Liver (tissue), 9 donors: Measurements from ENCODE around the gene PTGES. TPM values are rescaled to one million over a fixed set of nuclear protein-coding genes. Genes with fewer than 3 reads are reported as not detected.
"Not testable (repeated sequence)": the region's sequence is repeated elsewhere in the genome, so short reads cannot be mapped to it uniquely, and the experiment has no call there.

Experiments used
- DNase-seq: peaks from one replicate; pipeline ENCODE4 v3.0.0-alpha.2; 2017; ENCODE audit warnings: low spot score
- H3K27ac ChIP-seq, 2 donors: one replicate each; pipeline ENCODE4 v1.7.0; 2013; ENCODE audit warnings: inconsistent platforms in 2 of 2, low read length in 2 of 2, control low read depth in 1 of 2, low read depth in 1 of 2, mild to moderate bottlenecking in 1 of 2
- H3K27me3 ChIP-seq, 4 donors: one replicate each; pipeline versions ENCODE4 v1.6.1 to v1.7.0; 2013; ENCODE audit warnings: low read length in 3 of 4, inconsistent platforms in 1 of 4, mild to moderate bottlenecking in 1 of 4, moderate library complexity in 1 of 4; ENCODE audit not compliant: control insufficient read depth in 4 of 4, insufficient read depth in 4 of 4
- H3K36me3 ChIP-seq, 4 donors: one replicate each; pipeline versions ENCODE4 v1.6.1 to v1.7.0; 2013; ENCODE audit warnings: low read length in 3 of 4, mild to moderate bottlenecking in 3 of 4, low read depth in 1 of 4, moderate library complexity in 1 of 4; ENCODE audit not compliant: control insufficient read depth in 4 of 4, insufficient read depth in 3 of 4
- H3K4me1 ChIP-seq, 4 donors: one replicate each; pipeline versions ENCODE4 v1.6.1 to v1.7.0; 2013; ENCODE audit warnings: low read length in 3 of 4, mild to moderate bottlenecking in 3 of 4, moderate library complexity in 1 of 4; ENCODE audit not compliant: control insufficient read depth in 4 of 4, insufficient read depth in 4 of 4
- H3K4me3 ChIP-seq, 3 donors: one replicate each; pipeline versions ENCODE4 v1.6.1 to v1.7.0; 2013; ENCODE audit warnings: low read length in 3 of 3, control low read depth in 1 of 3, low read depth in 1 of 3, mild to moderate bottlenecking in 1 of 3
- H3K9ac ChIP-seq, 2 donors: one replicate each; pipeline ENCODE4 v1.7.0; 2013; ENCODE audit warnings: low read length in 2 of 2, mild to moderate bottlenecking in 2 of 2, moderate library complexity in 2 of 2, control low read depth in 1 of 2, low read depth in 1 of 2
- H3K9me3 ChIP-seq, 4 donors: one replicate each; pipeline versions ENCODE4 v1.6.1 to v1.7.0; 2013; ENCODE audit warnings: low read length in 3 of 4; ENCODE audit not compliant: control insufficient read depth in 4 of 4
- ATF3 ChIP-seq: IDR thresholded peaks from 2 replicates; pipeline ENCODE4 v1.6.1; 2016; ENCODE audit warnings: antibody characterized with exemption
- FOXA1 ChIP-seq: IDR thresholded peaks from 2 replicates; pipeline ENCODE4 v1.6.1; 2016; ENCODE audit warnings: antibody characterized with exemption
- FOXA2 ChIP-seq: IDR thresholded peaks from 2 replicates; pipeline ENCODE4 v1.6.1; 2016; ENCODE audit warnings: antibody characterized with exemption
- GABPA ChIP-seq, 2 donors: IDR thresholded peaks in 1 of 2; conservative IDR thresholded peaks in 1 of 2; 2 replicates each; pipeline ENCODE4 v1.6.1; 2016; ENCODE audit warnings: antibody characterized with exemption in 2 of 2, mild to moderate bottlenecking in 1 of 2, moderate library complexity in 1 of 2
- HNF4A ChIP-seq, 2 donors: conservative IDR thresholded peaks; 2 replicates each; pipeline ENCODE4 v1.6.1; 2016; ENCODE audit warnings: antibody characterized with exemption in 2 of 2, mild to moderate bottlenecking in 2 of 2
- HNF4G ChIP-seq: IDR thresholded peaks from 2 replicates; pipeline ENCODE4 v1.6.1; 2016; ENCODE audit warnings: antibody characterized with exemption
- JUND ChIP-seq, 2 donors: IDR thresholded peaks; 2 replicates each; pipeline ENCODE4 v1.6.1; 2016; ENCODE audit warnings: antibody characterized with exemption in 2 of 2
- RAD21 ChIP-seq, 2 donors: IDR thresholded peaks; 2 replicates each; pipeline ENCODE4 v1.6.1; 2016; ENCODE audit warnings: antibody characterized with exemption in 2 of 2, mild to moderate bottlenecking in 2 of 2
- REST ChIP-seq: IDR thresholded peaks from 2 replicates; pipeline ENCODE4 v1.6.1; 2016; ENCODE audit warnings: antibody characterized with exemption, mild to moderate bottlenecking
- RXRA ChIP-seq, 2 donors: IDR thresholded peaks; 2 replicates each; pipeline ENCODE4 v1.6.1; 2017 to 2018; ENCODE audit warnings: antibody characterized with exemption in 2 of 2, mild to moderate bottlenecking in 1 of 2
- SP1 ChIP-seq: IDR thresholded peaks from 2 replicates; pipeline ENCODE4 v1.6.1; 2018; ENCODE audit warnings: antibody characterized with exemption, mild to moderate bottlenecking
- TAF1 ChIP-seq: conservative IDR thresholded peaks from 2 replicates; pipeline ENCODE4 v1.6.1; 2016; ENCODE audit warnings: antibody characterized with exemption, mild to moderate bottlenecking
- YY1 ChIP-seq: IDR thresholded peaks from 2 replicates; pipeline ENCODE4 v1.6.1; 2016; ENCODE audit warnings: antibody characterized with exemption, mild to moderate bottlenecking
- WGBS: extraction: QIAGEN DNeasy Blood & Tissue Kit; methylation state at CpG from one replicate; pipeline ENCODE4 v1.1.7; 2013; 5-methylcytosine and 5-hydroxymethylcytosine counted together
- polyA plus RNA-seq, 2 donors: library from polyadenylated mRNA; stranded (reverse) in 1 of 2; unstranded in 1 of 2; fragments of 200-250 nt in 1 of 2; fragments of >200 nt in 1 of 2; fragmentation: Nextera tagmentation in 1 of 2; extraction: Ambion mirVana in 1 of 2; gene quantifications; one replicate each; pipeline versions ENCODE4 v1.2.1 to v1.2.3, GENCODE V29; 2013 to 2015
- total RNA-seq, 2 donors: library from RNA; depleted of rRNA; stranded (reverse); fragments of >200 nt; gene quantifications; one replicate each; pipeline ENCODE4 v1.2.3, GENCODE V29; 2014
- donor health status: healthy.
- donor health status: healthy.
- donor health status: healthy.
- donor health status: healthy.
- donor health status: healthy.

PTGES gene
- total and polyA plus RNA-seq, 4 donors: 0.07 to 0.47 (median 0.17) TPM; not detected in 1

- Histone ChIP-seq H3K4me3 (no peak overlapping the region), H3K4me1 (no peaks in the 10 kb centered on the region), H3K27me3 (peaks cover 0 to 4% (median 0%) of the 10 kb centered on the region in 4 donors), H3K9ac (no peak overlapping the region), H3K36me3 (no peaks in the 10 kb centered on the region), H3K9me3 (no peaks in the 10 kb centered on the region), H3K27ac (no peak overlapping the region)
- 50% methylated on average over 31 of the region's 31 CpGs for WGBS
- DNase-seq: no peak
- TF ChIP-seq HNF4G: no peak
- TF ChIP-seq TAF1: no peak
- TF ChIP-seq YY1: no peak
Observed at GRCh38 chr9:129751841-129752801, 721 bp downstream of the PTGES start.

DNA sequence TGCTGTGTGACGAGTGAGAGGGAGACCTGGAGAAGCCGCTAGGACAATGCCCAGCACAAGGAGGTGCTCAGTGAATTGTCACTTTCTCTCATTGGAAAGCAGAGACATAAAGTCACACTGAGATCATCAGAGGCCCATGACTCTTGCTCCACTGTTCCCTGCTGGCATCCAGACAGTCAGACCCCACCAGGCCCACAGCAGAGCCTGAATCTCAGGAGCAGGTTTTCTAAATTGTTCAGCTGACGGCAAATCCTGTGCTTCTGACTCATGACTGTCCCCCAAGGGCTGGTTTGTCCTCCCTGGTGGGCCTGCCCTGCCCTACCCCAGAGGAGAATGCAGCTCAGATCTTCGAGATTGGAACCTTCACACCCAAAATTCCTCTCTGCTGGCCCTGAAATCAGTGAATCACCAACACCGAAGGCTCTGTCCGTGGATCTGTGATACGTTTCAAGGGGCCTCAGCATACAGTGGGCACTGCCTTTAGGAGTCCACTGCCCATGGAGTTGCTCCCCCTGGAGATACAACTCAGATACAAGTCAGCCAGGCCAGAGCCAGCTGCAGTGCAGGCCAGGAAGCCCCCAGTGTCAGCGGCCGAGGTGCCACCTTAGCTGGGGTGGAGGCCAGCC lies 2.7 kb downstream of the PTGES start:
- DNase-seq: no peak
- H3K27ac ChIP-seq: no peak overlapping the region
- 89% methylated on average over 9 of the region's 9 CpGs for WGBS
- TF ChIP-seq FOXA2 (no peak), REST (no peak), FOXA1 (no peak), JUND (IDR thresholded peaks at IDR 0.05) (no peak), RXRA (IDR thresholded peaks at IDR 0.05) (no peak), SP1 (no peak), HNF4G (no peak), ATF3 (no peak), HNF4A (conservative IDR thresholded peaks at IDR 0.05) (no peak), GABPA (IDR thresholded peaks at IDR 0.05 in 1 of 2, conservative IDR thresholded peaks at IDR 0.05 in 1 of 2) (no peak)
- no peak overlapping the region for H3K4me3 ChIP-seq
- no peaks in the 10 kb centered on the region for H3K9me3 ChIP-seq
- no peaks in the 10 kb centered on the region for H3K27me3 ChIP-seq
- H3K9ac ChIP-seq: no peak overlapping the region
- H3K36me3 ChIP-seq: no peaks in the 10 kb centered on the region
- no peaks in the 10 kb centered on the region for H3K4me1 ChIP-seq

GRCh38 chr9:129749575-129749974 lies 3.3 kb downstream of the PTGES start:
- H3K27me3 ChIP-seq: no peaks in the 10 kb centered on the region
- no peaks in the 10 kb centered on the region for H3K9me3 ChIP-seq
- DNase-seq: no peak
- H3K36me3 ChIP-seq: no peaks in the 10 kb centered on the region
- no peak overlapping the region for H3K27ac ChIP-seq
- no peaks in the 10 kb centered on the region for H3K4me1 ChIP-seq
- no peak overlapping the region for H3K9ac ChIP-seq
- TF ChIP-seq RAD21 (IDR thresholded peaks at IDR 0.05): no peak
- 93% methylated on average over 6 of the region's 6 CpGs for WGBS
- H3K4me3 ChIP-seq: no peak overlapping the region

GRCh38 chr9:129749052-129749451 lies 3.8 kb downstream of the PTGES start:
- not testable (repeated sequence) for H3K9ac ChIP-seq, H3K27me3 ChIP-seq, H3K27ac ChIP-seq, H3K4me1 ChIP-seq, H3K36me3 ChIP-seq, DNase-seq, H3K9me3 ChIP-seq, H3K4me3 ChIP-seq
- 91% methylated on average over 4 of the region's 4 CpGs for WGBS
